Medulla oblongata (tissue), 1 donor: ENCODE results near the gene IRGQ.

ENCODE experiments used
- DNase-seq: peaks from one replicate; pipeline ENCODE4 v3.0.0-alpha.2; 2015; ENCODE audit errors: extremely low spot score

IRGQ gene

GRCh38 chr19:43623889-43624670 is 28.1 kb upstream of the IRGQ start:
- no peak for DNase-seq

- DNase-seq, result no peak
Measured at GRCh38 chr19:43622956-43623355, 27.0 kb upstream of the IRGQ start.

GRCh38 chr19:43622070-43622469 is 26.1 kb upstream of the IRGQ start:
- DNase-seq, result no peak

GRCh38 chr19:43620061-43621001 is 24.4 kb upstream of the IRGQ start:
- no peak for DNase-seq

GRCh38 chr19:43619262-43620060 is 23.5 kb upstream of the IRGQ start, which contains the start of gene ZNF428:
ZNF428 (minus strand) TSS chr19:43619629; CDS start chr19:43614304, 5,325 bp downstream.
- DNase-seq, result peak; percentile 92

- peak; percentile 71 for DNase-seq
Measured at GRCh38 chr19:43618921-43619261, 23.0 kb upstream of the IRGQ start.

- no peak for DNase-seq
Measured at GRCh38 chr19:43616954-43617353, 21.0 kb upstream of the IRGQ start.

- no peak for DNase-seq
Measured at GRCh38 chr19:43616306-43616705, 20.4 kb upstream of the IRGQ start.

- no peak for DNase-seq
Measured at GRCh38 chr19:43612374-43612773, 16.4 kb upstream of the IRGQ start.

- DNase-seq, result no peak
Measured at GRCh38 chr19:43611788-43612187, 15.9 kb upstream of the IRGQ start, which contains the start of gene SRRM5. SRRM5 (plus strand) TSS chr19:43612088; CDS start chr19:43612122, 34 bp downstream.

- no peak for DNase-seq
Measured at GRCh38 chr19:43610493-43610892, 14.6 kb upstream of the IRGQ start.

GRCh38 chr19:43609872-43610271 is 13.9 kb upstream of the IRGQ start:
- no peak for DNase-seq

GRCh38 chr19:43607238-43608205 is 11.6 kb upstream of the IRGQ start:
- no peak for DNase-seq

- DNase-seq, result no peak
Measured at GRCh38 chr19:43606569-43607229, 10.8 kb upstream of the IRGQ start.

GRCh38 chr19:43605875-43606568 is 10.1 kb upstream of the IRGQ start:
- no peak for DNase-seq

GRCh38 chr19:43600326-43600725 is 4.4 kb upstream of the IRGQ start:
- DNase-seq, result peak; percentile 54

GRCh38 chr19:43599635-43600295 is 3.8 kb upstream of the IRGQ start:
- no peak for DNase-seq

GRCh38 chr19:43598445-43599240 is 2.7 kb upstream of the IRGQ start:
- no peak for DNase-seq
